OCI-LY7 (cell line): Measurements from ENCODE around the gene GSTO1.

Experiments used
- CTCF ChIP-seq: fragments of 200-600 bp; sonication (generic); conservative IDR thresholded peaks from 2 replicates; pipeline ENCODE4 v1.5.1; 2014; ENCODE audit warnings: mild to moderate bottlenecking, antibody characterized with exemption, low read length, moderate library complexity, mixed read lengths
- EZH2phosphoT487 ChIP-seq: fragments of 200-600 bp; sonication (generic); IDR thresholded peaks from 2 replicates; pipeline ENCODE4 v1.6.1; 2018; ENCODE audit warnings: low read depth, borderline replicate concordance, mild to moderate bottlenecking, mixed run types, antibody characterized with exemption, low read length, moderate library complexity, mixed read lengths

- TF ChIP-seq CTCF (no peak), EZH2phosphoT487 (no peak)
These were observed 34.2 kb upstream of the GSTO1 start for GRCh38 chr10:104220522-104220921.
